ENCODE data around the gene ENTREP3. TPM values are rescaled to one million over a fixed set of nuclear protein-coding genes. Genes with fewer than 3 reads are reported as not detected.
A peak's percentile ranks its signal among the peaks of the same experiment; 100 is the strongest.

ENTREP3 gene
- total RNA-seq, 1 experiment from 2014 or later = 72.5 TPM

DNA sequence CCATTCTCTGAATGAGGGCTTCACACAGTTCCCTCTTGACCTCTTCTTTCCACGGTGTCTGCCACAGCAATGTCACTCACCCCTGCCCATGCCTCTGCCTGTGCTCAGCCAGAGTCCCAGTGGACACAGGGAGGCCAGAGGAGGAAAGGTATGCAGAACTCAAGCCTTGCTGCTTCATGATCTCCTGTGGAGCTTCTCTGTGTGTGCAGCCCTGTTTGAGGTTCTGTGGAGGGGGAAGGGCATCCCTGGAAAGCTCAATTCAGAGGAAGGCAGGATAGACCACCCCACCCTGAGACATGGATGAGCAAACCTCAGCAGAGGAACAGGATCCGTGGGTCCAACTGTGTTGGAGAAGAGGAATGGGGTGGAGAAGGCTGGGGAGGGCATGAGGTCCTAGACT is 24.0 kb upstream of the ENTREP3 start:
- BruUV-seq (replicated peaks) = no TSS peak
- no peaks in the 10 kb centered on the region for H3K36me3 ChIP-seq (ENCODE audit: insufficient read depth, low read length, poor library complexity, severe bottlenecking)
- CTCF ChIA-PET = interaction anchor here (0.5 kb wide), 1 partner anchor 45 kb away, joined by 6 read pairs; no protein-coding TSS in a partner anchor
- intact Hi-C loops (cut with micrococcal nuclease; ENCODE audit: unreplicated experiment) = no loop called here
- peaks cover 16% of the 10 kb centered on the region for H3K4me1 ChIP-seq (ENCODE audit: insufficient read depth, low read length, poor library complexity, severe bottlenecking)
- H3K9me3 ChIP-seq (ENCODE audit: low read depth, low read length, poor library complexity, severe bottlenecking) = no peaks in the 10 kb centered on the region
- H3K27ac ChIP-seq (ENCODE audit: low read depth, low read length, poor library complexity, severe bottlenecking) = no peak overlapping the region
- no peaks in the 10 kb centered on the region for H3K27me3 ChIP-seq (replicated peaks; ENCODE audit: insufficient read depth, low read depth, low read length, poor library complexity)
- POLR2A ChIA-PET (ENCODE audit: low non-redundant PET) = no interaction called here
- no peak overlapping the region for H3K4me3 ChIP-seq (ENCODE audit: low read depth, low read length, poor library complexity, severe bottlenecking)
- TF ChIP-seq EZH2 (IDR thresholded peaks at IDR 0.05; ENCODE audit: borderline replicate concordance, low read depth, low read length, poor library complexity, severe bottlenecking) = no peak
- TF ChIP-seq CTCF (conservative IDR thresholded peaks at IDR 0.05; ENCODE audit: low read depth, low read length) = no peak
- DNase-seq (ENCODE audit: low spot score) = no peak

GRCh38 chr1:155278689-155279160 is 23.4 kb upstream of the ENTREP3 start:
- BruUV-seq (replicated peaks) = no TSS peak
- Histone ChIP-seq H3K4me3 (ENCODE audit: low read depth, low read length, poor library complexity, severe bottlenecking) (peak overlapping the region; percentile 73), H3K4me1 (ENCODE audit: insufficient read depth, low read length, poor library complexity, severe bottlenecking) (peaks cover 19% of the 10 kb centered on the region), H3K27me3 (replicated peaks; ENCODE audit: insufficient read depth, low read depth, low read length, poor library complexity) (no peaks in the 10 kb centered on the region), H3K27ac (ENCODE audit: low read depth, low read length, poor library complexity, severe bottlenecking) (no peak overlapping the region), H3K9me3 (ENCODE audit: low read depth, low read length, poor library complexity, severe bottlenecking) (no peaks in the 10 kb centered on the region), H3K36me3 (ENCODE audit: insufficient read depth, low read length, poor library complexity, severe bottlenecking) (no peaks in the 10 kb centered on the region)
- ChIA-PET CTCF (no interaction called here), POLR2A (ENCODE audit: low non-redundant PET) (no interaction called here)
- TF ChIP-seq CTCF (conservative IDR thresholded peaks at IDR 0.05; ENCODE audit: low read depth, low read length) (no peak), EZH2 (IDR thresholded peaks at IDR 0.05; ENCODE audit: borderline replicate concordance, low read depth, low read length, poor library complexity, severe bottlenecking) (no peak)
- intact Hi-C loops (cut with micrococcal nuclease; ENCODE audit: unreplicated experiment) = no loop called here
- DNase-seq (ENCODE audit: low spot score) = no peak

DNA sequence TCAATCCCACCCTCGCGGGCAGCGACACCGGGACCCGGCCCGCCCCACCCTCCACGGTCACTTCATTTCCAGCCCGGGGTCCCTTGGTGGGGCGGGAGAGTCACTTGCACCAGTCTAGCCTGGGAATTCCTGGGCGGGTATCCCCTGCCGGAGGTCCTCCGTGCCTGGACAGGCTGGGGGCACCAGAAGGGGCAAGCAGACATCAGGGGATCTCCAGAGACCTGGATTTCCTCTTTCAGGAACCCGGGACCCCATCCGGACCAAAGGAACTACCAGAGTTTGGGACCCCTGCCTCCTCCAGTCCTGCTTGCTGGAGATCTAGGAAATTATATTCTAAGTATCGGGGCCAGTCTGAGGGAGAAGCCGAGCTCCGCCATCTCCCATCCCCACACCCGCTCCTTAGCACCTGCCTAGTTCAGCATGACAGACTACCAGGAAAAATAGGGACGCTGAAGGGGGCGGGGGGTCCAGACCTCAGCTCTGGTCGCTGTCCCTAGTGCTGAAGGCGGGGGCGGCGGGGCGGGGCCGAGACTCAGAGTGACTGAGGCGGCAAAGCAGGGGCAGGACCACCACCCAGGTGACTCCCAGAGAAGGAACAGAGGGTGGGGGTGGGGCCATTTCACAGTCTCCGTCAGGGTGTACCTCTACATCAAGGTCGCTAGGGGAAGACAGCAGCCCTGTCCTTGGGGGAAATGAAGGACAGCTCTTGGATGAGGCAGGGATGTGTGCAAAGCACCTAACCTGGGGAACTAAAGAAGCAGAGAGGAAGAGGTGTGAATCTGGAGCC is 22.8 kb upstream of the ENTREP3 start:
- CTCF ChIA-PET = no interaction called here
- H3K4me3 ChIP-seq (ENCODE audit: low read depth, low read length, poor library complexity, severe bottlenecking) = peak overlapping the region; percentile 73

More for the DNA sequence above, 22.8 kb upstream of the ENTREP3 start:
- TF ChIP-seq CTCF (conservative IDR thresholded peaks at IDR 0.05; ENCODE audit: low read depth, low read length) (peak; percentile 39; the same call in 1 of the 2 replicates), EZH2 (IDR thresholded peaks at IDR 0.05; ENCODE audit: borderline replicate concordance, low read depth, low read length, poor library complexity, severe bottlenecking) (no peak)
- DNase-seq (ENCODE audit: low spot score) = peak; percentile 64
- intact Hi-C loops (cut with micrococcal nuclease; ENCODE audit: unreplicated experiment) = loop anchor here (1.0 to 2.0 kb wide), 3 partner anchors 28 to 51 kb away; no protein-coding TSS in a partner anchor
- Histone ChIP-seq H3K36me3 (ENCODE audit: insufficient read depth, low read length, poor library complexity, severe bottlenecking) (no peaks in the 10 kb centered on the region), H3K9me3 (ENCODE audit: low read depth, low read length, poor library complexity, severe bottlenecking) (no peaks in the 10 kb centered on the region), H3K27me3 (replicated peaks; ENCODE audit: insufficient read depth, low read depth, low read length, poor library complexity) (no peaks in the 10 kb centered on the region), H3K4me1 (ENCODE audit: insufficient read depth, low read length, poor library complexity, severe bottlenecking) (peaks cover 21% of the 10 kb centered on the region), H3K27ac (ENCODE audit: low read depth, low read length, poor library complexity, severe bottlenecking) (no peak overlapping the region)
- BruUV-seq (replicated peaks) = no TSS peak
- POLR2A ChIA-PET (ENCODE audit: low non-redundant PET) = no interaction called here

Measured in A673 (cell line).